DMS53 treated with DMSO at 0.1 percent for 48 hours (cell line): ENCODE data around the gene GLRA3.
A peak's percentile ranks its signal among the peaks of the same experiment; 100 is the strongest.

Source experiments
- DNase-seq: peaks from one replicate; lab custom pipeline; 2025; ENCODE audit not compliant: unreplicated experiment; lab: John Stamatoyannopoulos, UW

The GLRA3 gene

GRCh38 chr4:174813292-174813691 is 15.8 kb downstream of the GLRA3 start:
- no peak for DNase-seq

GRCh38 chr4:174810834-174811233 is 18.2 kb downstream of the GLRA3 start:
- DNase-seq, result no peak

DNA sequence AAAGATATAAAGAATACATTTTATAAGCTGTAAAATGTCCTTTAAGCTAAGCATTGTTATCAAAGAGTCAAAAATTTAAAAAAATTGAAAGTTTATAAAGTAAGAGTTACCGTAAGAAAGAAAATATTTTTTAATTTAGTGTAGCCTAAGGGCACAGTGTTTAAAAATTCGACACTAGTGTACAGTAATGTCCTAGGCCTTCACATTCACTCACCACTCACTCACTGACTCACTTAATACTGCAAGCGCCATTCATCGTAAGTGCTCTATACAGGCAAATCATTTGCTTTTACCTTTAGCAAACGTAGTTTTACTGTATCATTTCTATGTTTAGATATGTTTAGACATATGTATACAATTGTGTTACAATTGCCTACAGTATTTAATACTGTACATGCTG is 20.2 kb downstream of the GLRA3 start:
- DNase-seq, result no peak

GRCh38 chr4:174808119-174808518 is 20.9 kb downstream of the GLRA3 start:
- DNase-seq, result no peak

- no peak for DNase-seq
Observed at GRCh38 chr4:174805746-174806145, 23.3 kb downstream of the GLRA3 start.

DNA sequence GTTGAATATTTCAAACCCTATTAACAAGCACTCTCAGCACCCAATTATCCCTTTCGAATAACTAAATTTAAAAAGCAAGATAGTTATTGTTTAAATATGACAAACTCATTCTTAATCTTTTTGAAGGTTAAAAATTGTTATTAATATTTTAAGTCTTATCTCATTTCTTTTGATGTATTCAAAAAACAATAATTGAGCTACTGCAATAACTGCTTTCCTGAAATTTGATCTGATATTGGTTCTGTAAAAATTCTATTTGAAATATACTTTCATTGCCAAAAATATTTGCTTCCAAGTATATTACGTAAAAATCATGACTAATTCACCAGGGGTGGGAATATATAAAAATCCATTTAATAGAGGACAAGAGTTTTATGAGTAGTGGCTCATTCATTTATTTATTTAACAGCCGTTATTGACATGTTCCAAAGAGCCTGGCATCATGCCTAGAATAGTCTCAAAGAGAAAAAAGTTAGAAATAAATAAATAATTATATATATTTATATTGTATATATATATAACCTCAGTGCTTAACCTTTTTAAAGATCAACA is 34.4 kb downstream of the GLRA3 start:
- DNase-seq, result peak; percentile 56

GRCh38 chr4:174789657-174790056 is 39.4 kb downstream of the GLRA3 start:
- DNase-seq, result no peak

DNA sequence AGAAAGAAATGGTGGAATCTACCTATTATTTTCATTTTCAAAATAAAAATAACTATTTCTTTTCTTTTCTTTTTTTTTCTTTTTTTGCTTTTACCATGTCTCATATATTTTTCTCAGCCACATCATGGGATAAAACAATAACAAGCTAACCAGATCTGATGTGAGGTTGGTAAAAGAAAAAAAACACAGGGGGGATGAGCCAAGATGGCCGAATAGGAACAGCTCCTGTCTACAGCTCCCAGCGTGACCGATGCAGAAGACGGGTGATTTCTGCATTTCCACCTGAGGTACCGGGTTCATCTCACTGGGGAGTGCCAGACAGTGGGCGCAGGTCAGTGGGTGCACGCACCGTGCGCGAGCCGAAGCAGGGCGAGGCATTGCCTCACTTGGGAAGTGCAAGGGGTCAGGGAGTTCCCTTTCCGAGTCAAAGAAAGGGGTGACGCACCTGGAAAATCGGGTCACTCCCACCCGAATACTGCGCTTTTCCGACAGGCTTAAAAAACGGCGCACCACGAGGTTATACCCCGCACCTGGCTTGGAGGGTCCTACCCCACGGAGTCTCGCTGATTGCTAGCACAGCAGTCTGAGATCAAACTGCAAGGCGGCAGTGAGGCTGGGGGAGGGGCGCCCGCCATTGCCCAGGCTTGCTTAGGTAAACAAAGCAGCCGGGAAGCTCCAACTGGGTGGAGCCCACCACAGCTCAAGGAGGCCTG is 50.6 kb downstream of the GLRA3 start:
- peak; percentile 2 for DNase-seq

GRCh38 chr4:174775366-174775765 is 53.7 kb downstream of the GLRA3 start:
- no peak for DNase-seq

GRCh38 chr4:174764105-174764729 is 64.8 kb downstream of the GLRA3 start:
- peak; percentile 46 for DNase-seq

DNA sequence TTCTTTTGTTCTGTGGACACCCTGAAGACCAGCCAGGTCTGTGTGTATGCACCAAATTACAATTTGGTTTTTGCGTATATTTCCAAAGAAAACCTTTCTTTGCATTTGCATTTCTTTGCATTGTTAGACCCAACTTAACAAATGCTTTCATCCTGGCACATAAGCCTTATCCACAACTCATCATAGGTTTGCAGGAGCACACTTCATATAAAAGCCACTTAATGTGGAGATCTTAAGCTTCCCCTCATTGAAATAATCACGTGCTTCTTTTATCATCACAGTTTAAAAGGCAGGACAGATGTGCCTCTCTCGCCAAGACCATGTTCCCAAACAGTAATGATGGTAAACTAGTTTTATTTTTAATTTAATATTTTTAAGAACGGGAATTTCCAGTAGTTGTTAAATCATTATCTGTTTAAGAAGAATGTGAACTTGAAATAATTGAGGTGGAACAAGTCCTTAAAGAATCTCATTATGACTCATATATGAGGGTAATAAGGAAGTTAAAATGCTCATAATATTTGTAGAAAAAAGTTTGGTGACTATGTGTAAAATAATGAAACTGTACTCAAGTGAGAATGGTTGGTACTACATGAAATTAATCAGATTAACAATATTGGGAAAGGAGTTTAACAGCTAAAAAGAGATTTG is 65.5 kb downstream of the GLRA3 start:
- no peak for DNase-seq

DNA sequence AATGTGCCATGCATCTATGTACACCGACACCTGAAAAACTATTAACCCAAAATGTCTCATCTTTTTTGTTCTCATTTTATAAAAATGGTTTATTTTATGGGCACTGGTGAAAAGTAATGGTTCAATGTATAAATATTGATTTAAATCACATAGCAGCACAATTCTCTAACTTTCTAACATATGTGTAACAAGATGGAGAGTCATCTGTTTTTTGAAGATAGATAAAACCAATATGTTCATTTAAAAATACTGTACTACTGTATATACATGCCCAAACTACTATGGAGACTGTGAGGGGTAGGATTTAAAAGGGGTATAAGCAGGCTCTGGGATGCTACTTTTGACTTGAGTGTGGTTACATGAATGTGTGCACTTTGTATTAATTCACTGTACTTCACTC is 67.6 kb downstream of the GLRA3 start:
- no peak for DNase-seq

GRCh38 chr4:174757736-174758135 is 71.3 kb downstream of the GLRA3 start:
- DNase-seq, result no peak

DNA sequence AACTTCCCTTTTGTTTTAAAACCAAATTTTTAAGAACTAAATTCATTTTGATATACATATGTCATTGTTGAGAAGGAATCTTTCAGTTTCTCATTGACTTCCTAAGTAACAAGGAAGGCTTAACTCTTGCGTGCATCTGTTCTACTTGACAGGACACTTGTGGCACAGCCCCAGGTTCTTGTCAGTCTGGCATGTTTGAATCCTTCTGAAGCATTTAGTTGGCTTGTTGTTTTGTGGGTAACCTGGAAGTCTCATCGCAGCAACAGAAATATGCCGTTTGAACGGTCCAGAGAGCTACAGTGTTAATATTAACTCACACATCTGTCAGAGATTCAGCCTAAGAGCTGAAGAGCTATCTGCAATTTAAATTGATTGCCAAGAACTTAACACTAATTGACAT is 76.0 kb downstream of the GLRA3 start:
- DNase-seq, result no peak

- DNase-seq, result no peak
Observed at GRCh38 chr4:174752026-174752425, 77.0 kb downstream of the GLRA3 start.

DNA sequence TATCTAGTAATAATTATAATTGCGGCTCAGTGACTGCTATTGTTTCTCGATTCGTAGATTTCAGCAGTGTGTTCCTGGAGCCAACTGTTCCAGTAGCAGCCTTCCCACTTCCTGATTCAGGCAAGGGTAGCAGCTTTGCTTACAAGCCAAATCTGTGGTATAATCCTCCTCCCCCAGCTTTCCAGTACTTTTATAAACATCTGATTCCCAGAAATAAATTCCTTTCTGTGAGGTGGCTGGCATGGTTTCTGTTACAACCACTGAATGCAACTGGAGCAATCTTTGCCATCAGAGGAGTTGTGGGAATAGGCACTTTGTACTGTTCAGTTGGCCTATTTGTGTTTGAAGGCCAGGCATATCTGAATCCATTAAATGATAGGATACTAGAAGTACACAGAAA is 80.0 kb downstream of the GLRA3 start:
- no peak for DNase-seq

- DNase-seq, result no peak
Observed at GRCh38 chr4:174746710-174747109, 82.3 kb downstream of the GLRA3 start.

DNA sequence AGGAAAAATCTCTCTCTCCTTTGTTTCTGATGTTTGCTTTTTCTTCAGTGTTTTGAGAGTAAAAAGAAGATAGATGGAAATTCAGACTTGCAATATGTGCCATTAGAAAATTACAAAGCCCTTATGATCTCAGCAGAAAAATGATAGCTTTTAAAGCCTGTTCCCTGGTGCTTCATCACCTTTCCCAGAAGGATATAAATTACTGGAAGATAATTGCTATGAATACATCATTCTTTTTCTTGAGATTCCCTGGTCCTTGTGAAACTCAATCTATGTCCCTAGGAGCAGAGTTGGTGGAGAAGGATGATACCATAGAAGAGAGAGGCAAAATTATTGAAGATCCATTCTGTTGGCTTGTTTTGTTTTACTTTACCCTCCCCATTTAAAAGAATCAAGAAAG is 86.5 kb downstream of the GLRA3 start:
- no peak for DNase-seq

GRCh38 chr4:174739576-174739975 is 89.5 kb downstream of the GLRA3 start:
- DNase-seq, result no peak

- DNase-seq, result no peak
Observed at GRCh38 chr4:174734181-174734580, 94.9 kb downstream of the GLRA3 start.

- DNase-seq, result no peak
Observed at GRCh38 chr4:174717828-174718227, 111.2 kb downstream of the GLRA3 start.
